Psoas muscle (tissue), 7 donors: ENCODE results near the gene GPR150. TPM values are rescaled to one million over a fixed set of nuclear protein-coding genes. Genes with fewer than 3 reads are reported as not detected.

Experiments
- polyA plus RNA-seq, 3 donors: library from polyadenylated mRNA; stranded (reverse); fragments of 200-250 nt; gene quantifications; one replicate each; pipeline ENCODE4 v1.2.3, GENCODE V29; 2013
- total RNA-seq, 4 donors: library from RNA; stranded (reverse); fragmentation: NEBNext Ultra II Directional in 2 of 4; extraction: Animal tissue kit (Norgen Biotek cat#: 25700) in 2 of 4; gene quantifications; one replicate each; pipeline versions ENCODE4 v1.2.1 to v1.2.4, GENCODE V29; 2021 to 2023
- donor health status: healthy with polysubstance abuse.
- donor health status: DM: no; HTN: no; CAD: no; lungs with moderate emphysema.
- donor health status: Bipolar disorder and iron deficiency.
- donor health status: healthy.
- donor health status: DM: no; HTN: no; CAD: no.
- donor health status: DM: no; HTN: no; CAD: no.
- donor health status: DM: yes; HTN: yes; CAD: no.

The GPR150 gene
- total and polyA plus RNA-seq, 7 donors, result 0.10 to 0.64 (median 0.29) TPM; not detected in 2

Other genes with a start within 250 kb of the GPR150 start
- gene FAM81B, start 228.7 kb upstream of the GPR150 start, total RNA-seq, result not detected
- not detected for gene FAM81B, start 228.7 kb upstream of the GPR150 start, polyA plus RNA-seq
- 10 to 100 TPM; 44.4 to 71.2 (median 50.9) TPM for gene SKIC3, start 65.1 kb upstream of the GPR150 start, total RNA-seq
- 10 to 100 TPM; 13.1 to 26.5 (median 13.3) TPM for gene SKIC3, start 65.1 kb upstream of the GPR150 start, polyA plus RNA-seq
- 1 to 10 TPM; 1.6 to 2.4 (median 1.9) TPM for gene ARSK, start 65.0 kb upstream of the GPR150 start, total RNA-seq
- 1 to 10 TPM; 1.8 to 8.5 (median 4.3) TPM for gene ARSK, start 65.0 kb upstream of the GPR150 start, polyA plus RNA-seq
- gene RFESD, start 26.7 kb downstream of the GPR150 start, total RNA-seq, result 1 to 10 TPM; 3.2 to 3.9 (median 3.7) TPM
- 1 to 10 TPM; 4.0 to 6.0 (median 4.7) TPM for gene RFESD, start 26.7 kb downstream of the GPR150 start, polyA plus RNA-seq
- under 1 TPM in 1 of 4 donors, not detected in 3; 0.22 TPM for gene SPATA9, start 62.9 kb downstream of the GPR150 start, total RNA-seq
- gene SPATA9, start 62.9 kb downstream of the GPR150 start, polyA plus RNA-seq, result under 1 TPM in 2 of 3 donors, not detected in 1; 0.22 to 0.53 TPM
- gene RHOBTB3, start 111.2 kb downstream of the GPR150 start, total RNA-seq, result 10 to 100 TPM; 44.0 to 86.0 (median 62.8) TPM
- 10 to 100 TPM; 19.0 to 53.2 (median 21.4) TPM for gene RHOBTB3, start 111.2 kb downstream of the GPR150 start, polyA plus RNA-seq
- 100 to 1,000 TPM; 131 to 888 (median 651) TPM for gene GLRX, start 202.6 kb downstream of the GPR150 start, total RNA-seq
- gene GLRX, start 202.6 kb downstream of the GPR150 start, polyA plus RNA-seq, result 1,000 to 10,000 TPM; 1,121 to 3,024 (median 1,342) TPM